Lung (tissue), 12 donors: ENCODE results near the gene TBC1D2. TPM values are rescaled to one million over a fixed set of nuclear protein-coding genes. Genes with fewer than 3 reads are reported as not detected.

Experiments used
- ATAC-seq: fragments of 200-7000 bp; cut with Tn5 transposase; one replicate; pipeline ENCODE4 v1.9.1; 2020; ENCODE audit warnings: moderate number of reproducible peaks; ENCODE audit not compliant: insufficient read depth, low FRiP score
- DNase-seq, 3 donors: peaks; one replicate each; pipeline ENCODE4 v3.0.0-alpha.2; 2013 to 2017
- H3K27ac ChIP-seq, 2 donors: one replicate each; pipeline ENCODE4 v1.5.1; 2013; ENCODE audit warnings: mild to moderate bottlenecking in 2 of 2, moderate library complexity in 2 of 2, control low read depth in 1 of 2, inconsistent platforms in 1 of 2, low read depth in 1 of 2, low read length in 1 of 2
- H3K27me3 ChIP-seq, 3 donors: one replicate each; pipeline ENCODE4 v1.5.1; 2013; ENCODE audit warnings: low read length in 2 of 3; ENCODE audit not compliant: control insufficient read depth in 3 of 3, insufficient read depth in 3 of 3
- H3K36me3 ChIP-seq, 4 donors: one replicate each; pipeline ENCODE4 v1.5.1; 2013; ENCODE audit warnings: low read length in 4 of 4, mild to moderate bottlenecking in 1 of 4, moderate library complexity in 1 of 4; ENCODE audit not compliant: control insufficient read depth in 4 of 4, insufficient read depth in 4 of 4
- H3K4me1 ChIP-seq, 5 donors: one replicate each; pipeline ENCODE4 v1.5.1; 2013; ENCODE audit warnings: low read length in 5 of 5, mild to moderate bottlenecking in 2 of 5, moderate library complexity in 1 of 5; ENCODE audit not compliant: control insufficient read depth in 5 of 5, insufficient read depth in 5 of 5
- H3K4me3 ChIP-seq: one replicate; pipeline ENCODE4 v1.5.1; 2013; ENCODE audit warnings: mild to moderate bottlenecking, control low read depth, moderate library complexity
- H3K9ac ChIP-seq, 2 donors: one replicate each; pipeline ENCODE4 v1.5.1; 2013; ENCODE audit warnings: low read length in 2 of 2, control low read depth in 1 of 2; ENCODE audit not compliant: insufficient read depth in 1 of 2
- H3K9me3 ChIP-seq, 4 donors: one replicate each; pipeline ENCODE4 v1.5.1; 2013; ENCODE audit warnings: low read length in 3 of 4, mild to moderate bottlenecking in 1 of 4, moderate library complexity in 1 of 4; ENCODE audit not compliant: control insufficient read depth in 4 of 4, insufficient read depth in 3 of 4
- CTCF ChIP-seq: IDR thresholded peaks from 2 replicates; pipeline ENCODE4 v1.5.1; 2012; ENCODE audit warnings: mild to moderate bottlenecking; ENCODE audit errors: control extremely low read depth, extremely low read depth
- WGBS, 2 donors: extraction: QIAGEN DNeasy Blood & Tissue Kit; methylation state at CpG; one replicate each; pipeline ENCODE4 v1.1.7; 2013; 5-methylcytosine and 5-hydroxymethylcytosine counted together
- polyA plus RNA-seq, 2 donors: library from polyadenylated mRNA; stranded (reverse); fragments of 200-250 nt; gene quantifications; one replicate each; pipeline ENCODE4 v1.2.1, GENCODE V29; 2013
- total RNA-seq, 2 donors: library from RNA; depleted of rRNA in 1 of 2; stranded (reverse); fragments of >200 nt in 1 of 2; gene quantifications; one replicate each; pipeline ENCODE4 v1.2.1, GENCODE V29; 2014 to 2021
- donor health status: control.
- donor health status: control.
- donor health status: Bipolar disorder and iron deficiency.
- donor health status: healthy.
- donor health status: DM: yes; HTN: yes; CAD: no.

Gene TBC1D2
- total and polyA plus RNA-seq, 4 donors: 31.3 to 73.0 (median 56.1) TPM

GRCh38 chr9:98289614-98290201 lies 34.3 kb upstream of the TBC1D2 start:
- H3K36me3 ChIP-seq: no peaks in the 10 kb centered on the region
- no peak for TF ChIP-seq CTCF
- DNase-seq: no peak
- H3K9me3 ChIP-seq: no peaks in the 10 kb centered on the region
- ATAC-seq: no peak
- no peak overlapping the region for H3K4me3 ChIP-seq
- no peaks in the 10 kb centered on the region for H3K4me1 ChIP-seq
- H3K27me3 ChIP-seq: no peaks in the 10 kb centered on the region
- WGBS, 2 donors: 82 to 89% methylated on average over 12 of the region's 12 CpGs
- H3K27ac ChIP-seq: no peak overlapping the region
- H3K9ac ChIP-seq: no peak overlapping the region

- H3K4me3 ChIP-seq: no peak overlapping the region
- H3K27ac ChIP-seq: no peak overlapping the region
- TF ChIP-seq CTCF: no peak
- no peak for ATAC-seq
- H3K27me3 ChIP-seq: no peaks in the 10 kb centered on the region
- 74 to 79% methylated on average over 5 of the region's 5 CpGs for WGBS, 2 donors
- no peak overlapping the region for H3K9ac ChIP-seq
- H3K36me3 ChIP-seq: no peaks in the 10 kb centered on the region
- H3K9me3 ChIP-seq: no peaks in the 10 kb centered on the region
- no peak for DNase-seq
- no peaks in the 10 kb centered on the region for H3K4me1 ChIP-seq
Measured at GRCh38 chr9:98288881-98289280, 33.4 kb upstream of the TBC1D2 start.

GRCh38 chr9:98287384-98287783 lies 31.9 kb upstream of the TBC1D2 start:
- H3K4me1 ChIP-seq: no peaks in the 10 kb centered on the region
- TF ChIP-seq CTCF: no peak
- DNase-seq (no peak), ATAC-seq (no peak)
- H3K9ac ChIP-seq: no peak overlapping the region
- no peaks in the 10 kb centered on the region for H3K36me3 ChIP-seq
- 95 to 96% methylated on average over 4 of the region's 4 CpGs for WGBS, 2 donors
- H3K27ac ChIP-seq: no peak overlapping the region
- H3K27me3 ChIP-seq: no peaks in the 10 kb centered on the region
- H3K9me3 ChIP-seq: no peaks in the 10 kb centered on the region
- no peak overlapping the region for H3K4me3 ChIP-seq

- DNase-seq (no peak), ATAC-seq (no peak)
- no peak overlapping the region for H3K9ac ChIP-seq
- 75 to 77% methylated on average over 4 of the region's 4 CpGs for WGBS, 2 donors
- H3K27ac ChIP-seq: no peak overlapping the region
- H3K27me3 ChIP-seq: no peaks in the 10 kb centered on the region
- no peaks in the 10 kb centered on the region for H3K9me3 ChIP-seq
- H3K36me3 ChIP-seq: no peaks in the 10 kb centered on the region
- no peak for TF ChIP-seq CTCF
- H3K4me1 ChIP-seq: no peaks in the 10 kb centered on the region
- H3K4me3 ChIP-seq: no peak overlapping the region
Measured at GRCh38 chr9:98285446-98285845, 30.0 kb upstream of the TBC1D2 start.
